ENCODE measurements around the gene HSPG2. TPM values are rescaled to one million over a fixed set of nuclear protein-coding genes. Genes with fewer than 3 reads are reported as not detected.

Gene HSPG2
- total and polyA plus RNA-seq, 2 donors: 10.2 to 37.3 TPM

DNA sequence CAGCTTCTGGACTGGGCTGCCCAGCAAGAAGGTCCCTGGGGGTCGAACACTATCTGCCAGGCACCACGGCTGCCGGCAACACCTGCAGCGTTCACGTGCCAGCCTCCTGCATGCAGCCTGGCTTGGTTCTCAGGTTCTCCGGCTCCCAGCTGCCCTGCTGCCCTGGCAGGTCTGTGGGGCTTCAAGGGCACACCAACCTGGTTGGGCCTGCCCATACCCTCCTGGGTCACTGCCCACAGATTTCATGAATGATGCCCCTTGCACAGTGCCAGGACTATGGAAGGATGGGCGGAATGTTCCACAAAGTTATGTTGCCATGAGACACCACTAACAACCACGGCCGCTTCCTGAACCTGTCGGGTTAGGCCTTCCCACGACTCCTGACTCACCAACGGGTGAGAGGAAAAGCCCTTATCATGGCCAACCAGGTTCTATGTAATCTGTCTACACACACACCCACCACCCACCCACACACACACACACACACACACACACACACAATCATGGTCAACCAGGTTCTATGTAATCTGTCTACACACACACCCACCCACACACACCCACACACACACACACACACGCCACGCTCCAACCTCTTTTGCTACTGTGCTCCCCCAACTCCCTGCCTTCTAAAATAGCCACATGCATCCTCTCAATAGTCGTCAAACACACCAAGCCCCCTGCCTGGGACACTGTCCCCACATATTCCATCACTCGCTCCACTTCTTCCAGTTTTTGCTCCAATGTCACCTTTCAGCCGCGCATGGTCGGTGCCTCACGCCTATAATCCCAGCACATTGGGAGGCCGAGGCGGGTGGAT, 32.2 kb downstream of the HSPG2 start:
- Histone ChIP-seq H3K4me1 (ENCODE audit: control insufficient read depth in 2 of 2, insufficient read depth in 2 of 2, low read length in 2 of 2) (peaks cover 0 to 11% of the 10 kb centered on the region in 2 donors), H3K36me3 (ENCODE audit: control insufficient read depth in 2 of 2, insufficient read depth in 2 of 2, low read length in 1 of 2) (no peaks in the 10 kb centered on the region), H3K4me3 (ENCODE audit: low read length in 2 of 2) (no peak overlapping the region), H3K9me3 (ENCODE audit: control insufficient read depth in 2 of 2, insufficient read depth in 1 of 2, low read length in 1 of 2) (no peaks in the 10 kb centered on the region), H3K27me3 (ENCODE audit: control insufficient read depth in 2 of 2, insufficient read depth in 1 of 2, low read length in 1 of 2) (no peaks in the 10 kb centered on the region), H3K27ac (ENCODE audit: low read depth in 1 of 2, low read length in 1 of 2) (no peak overlapping the region)
- no peak for DNase-seq (ENCODE audit: low read depth in 6 of 9, low spot score in 9 of 9)
- WGBS: 67% methylated on average over 22 of the region's 22 CpGs

DNA sequence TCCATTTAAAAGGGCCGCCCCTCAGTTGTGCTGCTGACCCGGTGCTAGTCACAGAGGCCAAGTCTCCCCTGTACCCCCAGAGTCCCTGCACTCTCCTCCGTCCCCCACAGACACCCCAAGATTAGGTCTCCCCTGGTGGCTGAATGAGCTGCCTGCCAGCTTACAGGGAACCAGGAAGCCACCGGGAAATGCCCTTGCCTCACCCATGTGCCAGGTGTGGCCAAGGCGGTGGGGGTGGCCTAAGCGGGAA, 32.7 kb downstream of the HSPG2 start:
- H3K4me1 ChIP-seq (ENCODE audit: control insufficient read depth in 2 of 2, insufficient read depth in 2 of 2, low read length in 2 of 2): peaks cover 0 to 5% of the 10 kb centered on the region in 2 donors
- H3K27me3 ChIP-seq (ENCODE audit: control insufficient read depth in 2 of 2, insufficient read depth in 1 of 2, low read length in 1 of 2): no peaks in the 10 kb centered on the region
- 84% methylated on average over 6 of the region's 6 CpGs for WGBS
- H3K4me3 ChIP-seq (ENCODE audit: low read length in 2 of 2): no peak overlapping the region
- H3K27ac ChIP-seq (ENCODE audit: low read depth in 1 of 2, low read length in 1 of 2): no peak overlapping the region
- H3K36me3 ChIP-seq (ENCODE audit: control insufficient read depth in 2 of 2, insufficient read depth in 2 of 2, low read length in 1 of 2): no peaks in the 10 kb centered on the region
- no peaks in the 10 kb centered on the region for H3K9me3 ChIP-seq (ENCODE audit: control insufficient read depth in 2 of 2, insufficient read depth in 1 of 2, low read length in 1 of 2)
- DNase-seq (ENCODE audit: low read depth in 6 of 9, low spot score in 9 of 9): no peak

DNA sequence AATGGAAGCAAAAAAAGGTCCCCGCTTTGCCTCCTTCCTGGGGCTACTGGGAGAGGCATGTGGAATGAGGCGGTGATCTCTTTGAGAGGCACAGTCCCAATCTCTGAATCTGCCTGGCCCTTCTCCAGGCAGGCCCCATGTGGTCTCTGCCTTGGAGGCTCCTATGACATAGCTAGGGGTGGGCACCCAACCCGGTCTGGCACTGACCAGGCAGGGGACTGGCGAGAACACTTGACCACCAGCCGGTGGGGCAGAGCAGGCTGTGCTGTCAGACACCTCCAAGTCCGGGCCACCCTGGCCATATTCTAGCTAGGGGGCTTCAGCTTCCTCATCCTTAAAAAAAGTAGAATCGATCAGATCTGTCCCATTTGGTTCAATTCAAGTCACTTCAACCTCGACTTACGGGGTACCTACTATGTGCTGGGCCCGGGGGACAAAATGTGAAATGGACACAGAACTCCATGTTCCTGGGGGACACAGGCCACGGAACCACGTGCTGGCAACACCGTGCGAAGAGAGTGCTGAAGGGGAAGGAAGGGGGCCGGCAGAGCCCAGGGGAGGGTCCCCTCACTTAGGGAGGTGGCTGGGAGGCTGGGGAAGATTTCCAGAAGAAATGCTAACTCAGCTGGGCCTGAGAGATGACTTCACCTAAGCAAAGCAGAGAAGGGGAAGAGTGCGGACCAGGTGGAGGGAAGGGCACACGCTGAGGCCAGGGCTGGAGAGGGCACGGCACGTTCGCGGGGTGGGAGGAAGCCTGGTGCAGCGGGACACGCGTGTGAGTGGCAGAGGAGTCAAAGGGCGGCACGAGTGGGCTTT, 33.3 kb downstream of the HSPG2 start:
- Histone ChIP-seq H3K4me3 (ENCODE audit: low read length in 2 of 2) (no peak overlapping the region), H3K27me3 (ENCODE audit: control insufficient read depth in 2 of 2, insufficient read depth in 1 of 2, low read length in 1 of 2) (no peaks in the 10 kb centered on the region), H3K36me3 (ENCODE audit: control insufficient read depth in 2 of 2, insufficient read depth in 2 of 2, low read length in 1 of 2) (no peaks in the 10 kb centered on the region), H3K4me1 (ENCODE audit: control insufficient read depth in 2 of 2, insufficient read depth in 2 of 2, low read length in 2 of 2) (peaks cover 0 to 3% of the 10 kb centered on the region in 2 donors), H3K27ac (ENCODE audit: low read depth in 1 of 2, low read length in 1 of 2) (no peak overlapping the region), H3K9me3 (ENCODE audit: control insufficient read depth in 2 of 2, insufficient read depth in 1 of 2, low read length in 1 of 2) (no peaks in the 10 kb centered on the region)
- 88% methylated on average over 26 of the region's 26 CpGs for WGBS
- no peak for DNase-seq (ENCODE audit: low read depth in 6 of 9, low spot score in 9 of 9)

DNA sequence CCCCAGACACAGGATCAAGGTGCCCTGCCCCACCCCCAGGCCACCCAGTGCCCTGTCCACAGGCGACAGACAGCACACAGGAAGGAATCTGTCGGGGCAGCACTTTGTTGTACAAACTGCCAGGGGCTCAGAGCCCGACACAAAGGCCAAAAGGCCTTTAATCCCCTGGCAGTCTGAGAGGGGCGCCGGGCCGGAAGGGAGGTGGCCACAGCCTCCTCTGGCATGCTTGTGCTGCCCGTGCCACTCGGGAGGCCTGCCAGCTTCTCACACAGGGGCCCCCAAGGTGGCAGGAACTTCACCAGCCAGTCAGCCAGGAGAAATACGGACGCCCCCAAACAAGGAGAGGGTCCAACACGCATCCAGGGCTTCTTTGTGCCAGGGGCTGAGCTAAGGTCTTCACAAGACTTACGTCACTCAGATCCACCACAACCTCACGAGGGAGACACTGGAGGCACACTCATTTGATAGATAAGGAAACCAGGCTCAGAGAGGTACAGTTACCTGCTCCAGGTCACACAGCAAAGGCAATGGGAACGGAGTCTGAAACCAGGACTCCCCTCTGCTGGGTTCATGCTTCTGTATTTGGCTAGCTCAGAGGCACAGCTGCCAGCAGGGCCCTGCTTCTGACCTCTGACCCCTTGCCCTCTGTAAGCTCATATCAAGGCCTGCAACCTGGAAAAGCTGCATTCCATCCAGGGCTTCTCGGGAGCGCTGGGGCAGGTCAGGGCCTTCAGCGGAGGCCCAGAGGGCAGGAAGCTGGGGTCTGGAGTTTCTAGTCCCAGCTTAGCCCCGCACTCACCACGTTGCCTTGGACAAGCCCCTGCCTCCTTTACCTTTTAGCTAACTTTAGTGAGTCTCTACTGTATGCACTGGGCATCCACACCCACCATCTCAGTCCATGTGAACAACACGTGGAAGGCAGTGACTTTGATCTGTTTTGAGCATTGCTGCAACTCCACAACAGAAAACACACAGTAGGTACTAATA, 34.8 kb downstream of the HSPG2 start:
- DNase-seq (ENCODE audit: low read depth in 6 of 9, low spot score in 9 of 9): no peak
- no peak overlapping the region for H3K4me3 ChIP-seq (ENCODE audit: low read length in 2 of 2)
- peaks cover 0 to 3% of the 10 kb centered on the region in 2 donors for H3K4me1 ChIP-seq (ENCODE audit: control insufficient read depth in 2 of 2, insufficient read depth in 2 of 2, low read length in 2 of 2)
- 67% methylated on average over 20 of the region's 20 CpGs for WGBS
- H3K27ac ChIP-seq (ENCODE audit: low read depth in 1 of 2, low read length in 1 of 2): no peak overlapping the region
- no peaks in the 10 kb centered on the region for H3K27me3 ChIP-seq (ENCODE audit: control insufficient read depth in 2 of 2, insufficient read depth in 1 of 2, low read length in 1 of 2)
- H3K36me3 ChIP-seq (ENCODE audit: control insufficient read depth in 2 of 2, insufficient read depth in 2 of 2, low read length in 1 of 2): no peaks in the 10 kb centered on the region
- H3K9me3 ChIP-seq (ENCODE audit: control insufficient read depth in 2 of 2, insufficient read depth in 1 of 2, low read length in 1 of 2): no peaks in the 10 kb centered on the region

DNA sequence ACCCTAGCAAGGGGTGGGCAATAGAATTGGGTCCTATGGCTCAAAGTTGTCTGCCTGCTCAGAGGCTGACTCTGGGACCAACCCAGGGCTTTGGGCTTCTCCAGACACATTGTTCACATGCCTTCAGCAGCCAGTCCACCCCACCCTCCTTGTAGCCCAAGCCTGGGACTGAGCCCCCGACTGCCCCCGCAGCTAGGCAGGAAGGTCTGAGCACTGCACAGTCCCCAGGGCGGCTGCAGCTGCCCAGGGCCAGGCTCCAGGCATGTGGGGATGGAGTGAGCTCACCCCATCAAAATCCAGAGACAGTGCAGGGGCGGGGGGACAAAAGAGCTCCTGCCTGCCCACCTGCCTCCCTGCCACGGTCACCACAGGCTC, 35.6 kb downstream of the HSPG2 start:
- H3K4me3 ChIP-seq (ENCODE audit: low read length in 2 of 2): no peak overlapping the region
- H3K4me1 ChIP-seq (ENCODE audit: control insufficient read depth in 2 of 2, insufficient read depth in 2 of 2, low read length in 2 of 2): peaks cover 0 to 5% of the 10 kb centered on the region in 2 donors
- H3K36me3 ChIP-seq (ENCODE audit: control insufficient read depth in 2 of 2, insufficient read depth in 2 of 2, low read length in 1 of 2): no peaks in the 10 kb centered on the region
- no peak for DNase-seq (ENCODE audit: low read depth in 6 of 9, low spot score in 9 of 9)
- WGBS: 96% methylated on average over 5 of the region's 5 CpGs
- no peak overlapping the region for H3K27ac ChIP-seq (ENCODE audit: low read depth in 1 of 2, low read length in 1 of 2)
- no peaks in the 10 kb centered on the region for H3K27me3 ChIP-seq (ENCODE audit: control insufficient read depth in 2 of 2, insufficient read depth in 1 of 2, low read length in 1 of 2)
- no peaks in the 10 kb centered on the region for H3K9me3 ChIP-seq (ENCODE audit: control insufficient read depth in 2 of 2, insufficient read depth in 1 of 2, low read length in 1 of 2)

DNA sequence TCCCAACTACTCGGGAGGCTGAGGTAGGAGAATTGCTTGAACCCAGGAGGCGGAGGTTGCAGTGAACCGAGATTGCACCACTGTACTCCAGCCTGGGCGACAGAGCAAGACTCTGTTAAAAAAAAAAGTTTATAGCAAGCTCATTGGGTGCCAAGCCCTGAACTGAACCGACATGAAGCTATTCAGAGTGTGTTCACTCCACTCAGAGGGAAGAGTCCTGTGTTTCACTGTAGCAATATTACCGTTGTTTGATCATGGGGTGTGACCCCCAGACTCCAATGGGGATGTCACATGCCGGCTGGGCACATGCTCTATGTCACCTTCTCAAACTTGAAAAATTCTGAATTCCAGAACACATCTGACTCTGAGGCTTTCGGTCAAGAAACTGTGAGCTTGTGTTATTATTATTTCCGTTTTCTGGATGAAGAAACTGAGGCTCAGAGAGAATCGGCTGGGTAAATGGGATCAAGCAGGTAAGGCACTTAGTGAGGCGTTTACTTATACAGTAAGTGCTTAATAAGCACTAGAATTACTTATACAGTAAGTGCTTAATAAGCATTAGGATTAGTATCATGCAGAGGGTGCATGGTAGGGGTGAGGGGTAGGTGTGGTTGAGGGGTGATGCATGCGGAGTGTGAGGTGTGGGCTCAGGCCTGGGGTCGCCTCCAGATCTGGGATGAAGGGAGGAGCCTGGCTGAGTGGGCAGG, 36.2 kb downstream of the HSPG2 start:
- Histone ChIP-seq H3K27me3 (ENCODE audit: control insufficient read depth in 2 of 2, insufficient read depth in 1 of 2, low read length in 1 of 2) (no peaks in the 10 kb centered on the region), H3K4me1 (ENCODE audit: control insufficient read depth in 2 of 2, insufficient read depth in 2 of 2, low read length in 2 of 2) (peaks cover 0 to 5% of the 10 kb centered on the region in 2 donors), H3K27ac (ENCODE audit: low read depth in 1 of 2, low read length in 1 of 2) (no peak overlapping the region), H3K36me3 (ENCODE audit: control insufficient read depth in 2 of 2, insufficient read depth in 2 of 2, low read length in 1 of 2) (no peaks in the 10 kb centered on the region), H3K4me3 (ENCODE audit: low read length in 2 of 2) (no peak overlapping the region), H3K9me3 (ENCODE audit: control insufficient read depth in 2 of 2, insufficient read depth in 1 of 2, low read length in 1 of 2) (no peaks in the 10 kb centered on the region)
- DNase-seq (ENCODE audit: low read depth in 6 of 9, low spot score in 9 of 9): no peak
- WGBS: 96% methylated on average over 13 of the region's 13 CpGs

DNA sequence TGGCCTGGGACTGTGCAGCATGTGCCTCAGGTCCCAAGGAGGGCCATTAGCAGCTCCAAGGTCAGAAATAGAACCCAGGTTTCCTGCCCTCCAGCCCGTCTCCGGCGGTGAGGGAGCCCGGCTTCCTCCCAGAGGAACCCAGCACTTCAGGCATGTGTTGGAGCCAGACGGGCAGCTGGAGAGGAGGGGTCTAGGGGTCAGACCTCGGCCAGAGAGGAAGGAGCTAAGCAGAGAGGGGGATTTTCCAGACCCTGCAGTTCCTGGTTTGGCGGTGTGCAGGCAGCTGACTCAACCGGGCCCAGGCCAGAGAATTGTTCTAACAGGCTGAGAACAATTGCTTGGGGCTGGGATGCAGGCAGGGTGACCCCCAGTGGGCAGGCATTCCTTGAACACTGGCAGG, 37.1 kb downstream of the HSPG2 start:
- WGBS: 75% methylated on average over 8 of the region's 8 CpGs
- peaks cover 0 to 3% of the 10 kb centered on the region in 2 donors for H3K4me1 ChIP-seq (ENCODE audit: control insufficient read depth in 2 of 2, insufficient read depth in 2 of 2, low read length in 2 of 2)
- H3K9me3 ChIP-seq (ENCODE audit: control insufficient read depth in 2 of 2, insufficient read depth in 1 of 2, low read length in 1 of 2): no peaks in the 10 kb centered on the region
- no peaks in the 10 kb centered on the region for H3K27me3 ChIP-seq (ENCODE audit: control insufficient read depth in 2 of 2, insufficient read depth in 1 of 2, low read length in 1 of 2)
- no peak overlapping the region for H3K4me3 ChIP-seq (ENCODE audit: low read length in 2 of 2)
- no peak overlapping the region for H3K27ac ChIP-seq (ENCODE audit: low read depth in 1 of 2, low read length in 1 of 2)
- H3K36me3 ChIP-seq (ENCODE audit: control insufficient read depth in 2 of 2, insufficient read depth in 2 of 2, low read length in 1 of 2): no peaks in the 10 kb centered on the region
- no peak for DNase-seq (ENCODE audit: low read depth in 6 of 9, low spot score in 9 of 9)

DNA sequence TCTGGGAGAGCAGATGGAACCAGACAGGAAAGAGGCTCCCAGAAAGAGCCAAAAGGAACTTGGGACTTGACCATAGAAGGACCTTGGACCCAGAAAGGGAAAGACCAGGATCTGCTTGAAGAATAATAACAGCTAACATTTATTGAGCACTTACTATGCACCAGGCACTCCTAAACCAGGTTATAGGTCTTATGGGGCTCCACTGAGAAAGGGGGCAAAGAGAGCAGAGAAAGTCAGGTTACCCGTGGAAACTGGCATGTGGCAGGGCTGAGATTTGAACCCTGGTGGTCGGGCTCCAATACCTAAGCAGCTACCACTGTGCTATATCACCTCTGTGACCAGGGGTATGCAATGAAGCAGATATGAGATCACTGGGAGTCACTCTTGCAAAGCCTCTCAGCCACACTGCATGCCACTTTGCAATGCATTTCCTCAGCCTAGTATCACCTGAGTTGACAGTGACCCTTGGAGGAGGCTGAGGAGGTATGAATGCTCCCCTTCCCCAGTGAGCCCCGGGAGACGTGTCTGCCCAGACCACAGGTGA, 37.8 kb downstream of the HSPG2 start:
- WGBS: 92% methylated on average over 4 of the region's 4 CpGs
- Histone ChIP-seq H3K36me3 (ENCODE audit: control insufficient read depth in 2 of 2, insufficient read depth in 2 of 2, low read length in 1 of 2) (no peaks in the 10 kb centered on the region), H3K9me3 (ENCODE audit: control insufficient read depth in 2 of 2, insufficient read depth in 1 of 2, low read length in 1 of 2) (no peaks in the 10 kb centered on the region), H3K4me1 (ENCODE audit: control insufficient read depth in 2 of 2, insufficient read depth in 2 of 2, low read length in 2 of 2) (peaks cover 0 to 3% of the 10 kb centered on the region in 2 donors), H3K27me3 (ENCODE audit: control insufficient read depth in 2 of 2, insufficient read depth in 1 of 2, low read length in 1 of 2) (no peaks in the 10 kb centered on the region), H3K4me3 (ENCODE audit: low read length in 2 of 2) (no peak overlapping the region), H3K27ac (ENCODE audit: low read depth in 1 of 2, low read length in 1 of 2) (no peak overlapping the region)
- no peak for DNase-seq (ENCODE audit: low read depth in 6 of 9, low spot score in 9 of 9)
